Left renal cortex interstitium (tissue), 4 donors: ENCODE measurements around the gene ZNF263. TPM values are rescaled to one million over a fixed set of nuclear protein-coding genes. Genes with fewer than 3 reads are reported as not detected.
"Not testable (repeated sequence)": the region's sequence is repeated elsewhere in the genome, so short reads cannot be mapped to it uniquely, and the experiment has no call there.

Source experiments
- DNase-seq, 4 donors: peaks; one replicate each; pipeline ENCODE4 v3.0.0-alpha.2; 2013; ENCODE audit warnings: low read depth in 4 of 4, low spot score in 2 of 4, missing footprints in 1 of 4
- polyA plus RNA-seq, 4 donors: library from polyadenylated mRNA; unstranded; fragments of 120-200 nt; gene quantifications; one replicate each; pipeline ENCODE4 v1.2.1, GENCODE V29; 2013; ENCODE audit not compliant: insufficient read length in 4 of 4

The ZNF263 gene
- polyA plus RNA-seq, 4 donors = 42.5 to 53.0 (median 48.0) TPM

- no peak for DNase-seq
Observed at GRCh38 chr16:3266873-3267537, 16.3 kb upstream of the ZNF263 start.

- no peak for DNase-seq
Observed at GRCh38 chr16:3268294-3268693, 15.0 kb upstream of the ZNF263 start.

GRCh38 chr16:3270718-3271117 lies 12.6 kb upstream of the ZNF263 start:
- not testable (repeated sequence) for DNase-seq

- DNase-seq = not testable (repeated sequence)
Observed at GRCh38 chr16:3271281-3271680, 12.0 kb upstream of the ZNF263 start.

GRCh38 chr16:3274490-3274889 lies 8.8 kb upstream of the ZNF263 start:
- no peak for DNase-seq

- DNase-seq = no peak
Observed at GRCh38 chr16:3274947-3275346, 8.3 kb upstream of the ZNF263 start.

GRCh38 chr16:3276679-3277078 lies 6.6 kb upstream of the ZNF263 start:
- no peak for DNase-seq

- DNase-seq = no peak
Observed at GRCh38 chr16:3281222-3281820, 2.0 kb upstream of the ZNF263 start.

GRCh38 chr16:3282103-3282729 lies 1.1 kb upstream of the ZNF263 start:
- DNase-seq = peak in 1 of 4 donors; percentile 84

- DNase-seq = no peak
Observed at GRCh38 chr16:3283543-3284447, 504 bp downstream of the ZNF263 start.

- DNase-seq = no peak
Observed at GRCh38 chr16:3285131-3285530, 1.8 kb downstream of the ZNF263 start.

GRCh38 chr16:3289998-3290673 lies 6.8 kb downstream of the ZNF263 start:
- no peak for DNase-seq

GRCh38 chr16:3292604-3293003 lies 9.3 kb downstream of the ZNF263 start:
- no peak for DNase-seq

- no peak for DNase-seq
Observed at GRCh38 chr16:3295209-3295608, 11.9 kb downstream of the ZNF263 start.

- DNase-seq = no peak
Observed at GRCh38 chr16:3295783-3296182, 12.5 kb downstream of the ZNF263 start.

GRCh38 chr16:3304370-3304769 lies 21.1 kb downstream of the ZNF263 start:
- DNase-seq = no peak

GRCh38 chr16:3305109-3306068 lies 22.1 kb downstream of the ZNF263 start, which contains the start of the genes TIGD7 and ZNF75A:
Gene TIGD7, minus strand, starts transcription at chr16:3305430. Its CDS starts 4,816 bp downstream, at chr16:3300614.
Gene ZNF75A, plus strand, starts transcription at chr16:3305497. Its CDS starts 2,932 bp downstream, at chr16:3308429.
- peak; percentile 79 to 87 (median 82) for DNase-seq

GRCh38 chr16:3306078-3306477 lies 22.8 kb downstream of the ZNF263 start:
- no peak for DNase-seq

- no peak for DNase-seq
Observed at GRCh38 chr16:3311496-3311895, 28.2 kb downstream of the ZNF263 start.
